Suprapubic skin (tissue), 4 donors: ENCODE results near the gene TMUB2. TPM values are rescaled to one million over a fixed set of nuclear protein-coding genes. Genes with fewer than 3 reads are reported as not detected.

Experiments used
- DNase-seq, 2 donors: peaks; one replicate each; pipeline ENCODE4 v3.0.0-alpha.2; 2019; ENCODE audit warnings: low spot score in 2 of 2
- H3K27ac ChIP-seq: fragments of 200-600 bp; sonication (generic); one replicate; pipeline ENCODE4 v1.5.1; 2019
- H3K27me3 ChIP-seq: fragments of 200-600 bp; sonication (generic); one replicate; pipeline ENCODE4 v1.5.1; 2019
- H3K36me3 ChIP-seq: fragments of 200-600 bp; sonication (generic); one replicate; pipeline ENCODE4 v1.5.1; 2019
- H3K4me1 ChIP-seq: fragments of 200-600 bp; sonication (generic); one replicate; pipeline ENCODE4 v1.5.1; 2019
- H3K4me3 ChIP-seq: fragments of 200-600 bp; sonication (generic); one replicate; pipeline ENCODE4 v1.5.1; 2019; ENCODE audit warnings: mild to moderate bottlenecking
- H3K9me3 ChIP-seq: fragments of 200-600 bp; sonication (generic); one replicate; pipeline ENCODE4 v1.5.1; 2019
- EP300 ChIP-seq: sonication (generic); formaldehyde crosslinking; IDR thresholded peaks from one replicate; pipeline ENCODE4 v1.6.1; 2017; ENCODE audit warnings: antibody characterized with exemption
- POLR2A ChIP-seq, 2 donors: fragments of 450-650 bp; IDR thresholded peaks; one replicate each; pipeline ENCODE4 v1.6.1; 2017; ENCODE audit warnings: antibody characterized with exemption in 2 of 2, mild to moderate bottlenecking in 2 of 2, moderate library complexity in 2 of 2
- POLR2AphosphoS5 ChIP-seq, 3 donors: sonication (generic); formaldehyde crosslinking; IDR thresholded peaks; one replicate each; pipeline ENCODE4 v1.6.1; 2017; ENCODE audit warnings: antibody characterized with exemption in 3 of 3
- WGBS: methylation state at CpG from one replicate; pipeline ENCODE4 v1.1.5; 2018; 5-methylcytosine and 5-hydroxymethylcytosine counted together
- total RNA-seq, 4 donors: library from RNA; depleted of rRNA; stranded (reverse); fragments of >200 nt; gene quantifications; one replicate each; pipeline ENCODE4 v1.1.0, GENCODE V29; 2016
- TF ChIP-seq, protein P1 (sequence below), 2 donors: fragments of 200-600 bp in 1 of 2; fragments of 450-650 bp in 1 of 2; sonication (generic) in 1 of 2; IDR thresholded peaks; one replicate each; pipeline ENCODE4 v1.5.1; 2016 to 2019; ENCODE audit warnings: antibody characterized with exemption in 2 of 2, mild to moderate bottlenecking in 1 of 2, moderate library complexity in 1 of 2

Gene TMUB2
- total RNA-seq, 4 donors from 2014 or later, result 31.5 to 48.8 (median 36.1) TPM

- Histone ChIP-seq H3K4me3 (no peak overlapping the region), H3K4me1 (peaks cover 9% of the 10 kb centered on the region), H3K27me3 (no peaks in the 10 kb centered on the region), H3K27ac (no peak overlapping the region), H3K36me3 (peaks cover 12% of the 10 kb centered on the region), H3K9me3 (no peaks in the 10 kb centered on the region)
- TF ChIP-seq EP300, result no peak
- TF ChIP-seq POLR2AphosphoS5 (IDR thresholded peaks at IDR 0.05), result no peak
- no peak for TF ChIP-seq POLR2A (IDR thresholded peaks at IDR 0.05)
- TF ChIP-seq, protein P1, sequence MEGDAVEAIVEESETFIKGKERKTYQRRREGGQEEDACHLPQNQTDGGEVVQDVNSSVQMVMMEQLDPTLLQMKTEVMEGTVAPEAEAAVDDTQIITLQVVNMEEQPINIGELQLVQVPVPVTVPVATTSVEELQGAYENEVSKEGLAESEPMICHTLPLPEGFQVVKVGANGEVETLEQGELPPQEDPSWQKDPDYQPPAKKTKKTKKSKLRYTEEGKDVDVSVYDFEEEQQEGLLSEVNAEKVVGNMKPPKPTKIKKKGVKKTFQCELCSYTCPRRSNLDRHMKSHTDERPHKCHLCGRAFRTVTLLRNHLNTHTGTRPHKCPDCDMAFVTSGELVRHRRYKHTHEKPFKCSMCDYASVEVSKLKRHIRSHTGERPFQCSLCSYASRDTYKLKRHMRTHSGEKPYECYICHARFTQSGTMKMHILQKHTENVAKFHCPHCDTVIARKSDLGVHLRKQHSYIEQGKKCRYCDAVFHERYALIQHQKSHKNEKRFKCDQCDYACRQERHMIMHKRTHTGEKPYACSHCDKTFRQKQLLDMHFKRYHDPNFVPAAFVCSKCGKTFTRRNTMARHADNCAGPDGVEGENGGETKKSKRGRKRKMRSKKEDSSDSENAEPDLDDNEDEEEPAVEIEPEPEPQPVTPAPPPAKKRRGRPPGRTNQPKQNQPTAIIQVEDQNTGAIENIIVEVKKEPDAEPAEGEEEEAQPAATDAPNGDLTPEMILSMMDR (IDR thresholded peaks at IDR 0.05), result no peak
- no peak for DNase-seq
- WGBS, result 80% methylated on average over 6 of the region's 17 CpGs
Observed at GRCh38 chr17:44171931-44172455, 14.8 kb upstream of the TMUB2 start.

DNA sequence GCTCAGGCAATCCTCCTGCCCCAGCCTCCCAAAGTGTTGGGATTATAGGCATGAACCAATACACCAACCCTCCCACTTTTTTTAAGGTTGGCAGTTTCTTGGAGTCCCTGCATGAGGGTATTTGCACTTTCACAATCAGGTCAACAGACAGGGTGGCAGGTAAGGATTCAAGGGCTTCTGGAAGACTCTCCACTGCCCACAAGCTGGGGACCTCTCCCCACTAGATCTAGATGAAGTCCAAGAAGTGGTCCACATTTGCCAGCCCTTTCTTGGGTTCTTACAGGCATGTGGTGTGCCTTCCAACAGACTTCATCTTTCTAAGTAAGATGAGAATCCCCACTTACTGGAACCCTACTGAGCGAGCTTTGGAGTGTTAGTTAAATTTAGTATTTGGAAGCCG, 12.3 kb upstream of the TMUB2 start:
- H3K27ac ChIP-seq, result no peak overlapping the region
- 96% methylated on average over 2 of the region's 2 CpGs for WGBS
- no peaks in the 10 kb centered on the region for H3K27me3 ChIP-seq
- H3K4me3 ChIP-seq, result no peak overlapping the region
- H3K36me3 ChIP-seq, result peaks cover 33% of the 10 kb centered on the region
- no peak for DNase-seq
- no peaks in the 10 kb centered on the region for H3K9me3 ChIP-seq
- H3K4me1 ChIP-seq, result no peaks in the 10 kb centered on the region
- TF ChIP-seq POLR2A (IDR thresholded peaks at IDR 0.05), result no peak
- no peak for TF ChIP-seq EP300

DNA sequence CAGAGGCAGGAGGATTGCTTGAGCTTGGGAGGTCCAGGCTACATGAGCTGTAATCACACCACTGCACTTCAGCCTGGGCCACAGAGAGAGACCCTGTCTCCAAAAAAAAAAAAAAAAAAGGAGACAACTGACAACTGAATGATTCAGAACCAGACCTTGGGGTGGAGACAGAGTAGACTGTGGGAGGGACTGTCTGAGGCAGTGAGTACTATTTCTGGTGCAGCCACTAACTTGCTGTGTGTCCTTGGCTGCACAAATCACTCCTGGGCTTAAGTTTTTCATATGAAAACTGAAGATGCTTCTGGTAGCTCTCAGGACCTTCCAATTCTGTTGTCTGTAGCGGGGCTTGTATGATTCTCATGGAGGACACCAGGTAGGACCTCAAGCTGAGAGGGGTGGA, 10.5 kb upstream of the TMUB2 start:
- Histone ChIP-seq H3K4me1 (no peaks in the 10 kb centered on the region), H3K27ac (no peak overlapping the region), H3K36me3 (peaks cover 33% of the 10 kb centered on the region), H3K9me3 (no peaks in the 10 kb centered on the region), H3K4me3 (no peak overlapping the region), H3K27me3 (no peaks in the 10 kb centered on the region)
- WGBS, result 89% methylated on average over 1 of the region's 1 CpG
- TF ChIP-seq EP300, result no peak
- DNase-seq, result no peak

DNA sequence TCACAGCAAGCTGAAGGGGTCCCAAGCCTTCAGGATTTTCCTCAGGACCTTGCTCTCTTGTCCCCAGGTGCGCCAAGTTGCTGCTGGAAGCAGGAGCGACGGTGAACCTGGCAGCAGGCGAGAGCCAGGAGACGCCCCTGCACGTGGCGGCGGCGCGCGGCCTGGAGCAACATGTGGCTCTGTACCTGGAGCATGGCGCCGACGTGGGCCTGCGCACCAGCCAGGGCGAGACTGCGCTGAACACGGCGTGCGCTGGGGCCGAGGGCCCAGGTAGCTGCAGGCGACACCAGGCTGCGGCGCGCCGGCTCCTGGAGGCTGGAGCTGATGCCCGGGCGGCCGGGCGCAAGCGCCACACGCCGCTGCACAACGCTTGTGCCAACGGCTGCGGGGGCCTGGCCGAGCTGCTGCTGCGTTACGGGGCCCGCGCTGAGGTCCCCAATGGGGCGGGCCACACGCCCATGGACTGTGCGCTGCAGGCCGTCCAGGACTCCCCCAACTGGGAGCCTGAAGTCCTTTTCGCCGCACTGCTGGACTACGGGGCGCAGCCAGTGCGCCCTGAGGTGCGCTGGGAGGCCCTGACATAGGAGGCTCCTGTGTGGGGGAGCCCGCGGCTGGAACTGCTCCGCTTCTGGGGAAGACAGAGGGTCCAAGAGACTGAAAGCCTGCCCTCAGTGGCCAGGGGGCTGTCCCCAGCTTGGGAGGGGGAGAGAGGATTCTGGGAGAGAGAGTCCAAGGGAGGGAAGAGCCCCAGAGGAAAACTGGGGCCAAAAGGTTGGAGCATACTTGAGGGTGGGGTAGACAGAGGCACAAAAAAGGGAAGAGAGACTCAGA, 9.9 kb upstream of the TMUB2 start:
- Histone ChIP-seq H3K4me1 (no peaks in the 10 kb centered on the region), H3K4me3 (no peak overlapping the region), H3K36me3 (peaks cover 36% of the 10 kb centered on the region), H3K9me3 (no peaks in the 10 kb centered on the region), H3K27me3 (no peaks in the 10 kb centered on the region), H3K27ac (no peak overlapping the region)
- no peak for TF ChIP-seq EP300
- TF ChIP-seq POLR2A (IDR thresholded peaks at IDR 0.05), result no peak
- TF ChIP-seq POLR2AphosphoS5 (IDR thresholded peaks at IDR 0.05), result no peak
- TF ChIP-seq, protein P1 (IDR thresholded peaks at IDR 0.05), result no peak
- no peak for DNase-seq
- 92% methylated on average over 36 of the region's 54 CpGs for WGBS

- Histone ChIP-seq H3K4me3 (no peak overlapping the region), H3K27me3 (no peaks in the 10 kb centered on the region), H3K36me3 (peaks cover 44% of the 10 kb centered on the region), H3K4me1 (no peaks in the 10 kb centered on the region), H3K27ac (no peak overlapping the region), H3K9me3 (no peaks in the 10 kb centered on the region)
- WGBS, result 100% methylated on average over 2 of the region's 4 CpGs
- no peak for TF ChIP-seq POLR2A (IDR thresholded peaks at IDR 0.05)
- TF ChIP-seq POLR2AphosphoS5 (IDR thresholded peaks at IDR 0.05), result no peak
- TF ChIP-seq EP300, result no peak
- TF ChIP-seq, protein P1 (IDR thresholded peaks at IDR 0.05), result no peak
- no peak for DNase-seq
Observed at GRCh38 chr17:44177640-44178039, 9.1 kb upstream of the TMUB2 start.

DNA sequence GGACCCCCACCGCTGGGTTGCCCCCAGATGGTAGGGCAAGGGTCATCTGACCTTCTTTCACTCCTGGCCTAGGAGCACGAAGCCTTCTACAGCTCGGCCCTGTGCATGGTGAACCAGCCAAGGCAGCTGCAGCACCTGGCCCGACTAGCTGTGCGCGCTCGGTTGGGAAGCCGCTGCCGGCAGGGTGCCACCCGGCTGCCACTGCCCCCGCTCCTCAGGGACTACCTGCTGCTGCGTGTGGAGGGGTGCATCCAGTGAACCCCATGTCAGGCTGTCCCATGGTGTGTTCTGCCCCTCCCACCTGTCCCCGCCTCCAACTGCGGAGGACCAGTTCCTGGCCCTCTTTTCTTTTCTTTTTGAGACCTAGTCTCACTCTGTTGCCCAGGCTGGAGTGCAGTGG, 8.6 kb upstream of the TMUB2 start:
- TF ChIP-seq POLR2A (IDR thresholded peaks at IDR 0.05) (no peak), EP300 (no peak), POLR2AphosphoS5 (IDR thresholded peaks at IDR 0.05) (no peak)
- TF ChIP-seq, protein P1 (IDR thresholded peaks at IDR 0.05), result no peak
- WGBS, result 76% methylated on average over 4 of the region's 14 CpGs
- peaks cover 45% of the 10 kb centered on the region for H3K36me3 ChIP-seq

More for the DNA sequence above, 8.6 kb upstream of the TMUB2 start:
- Histone ChIP-seq H3K4me3 (no peak overlapping the region), H3K27me3 (no peaks in the 10 kb centered on the region), H3K9me3 (no peaks in the 10 kb centered on the region), H3K4me1 (no peaks in the 10 kb centered on the region), H3K27ac (no peak overlapping the region)
- no peak for DNase-seq
